Measurements from ENCODE around the gene CES3.

Gene CES3

GRCh38 chr16:66979011-66979717 is 18.1 kb downstream of the CES3 start:
- Histone ChIP-seq H3K27ac (ENCODE audit: low read depth, low read length) (no peak overlapping the region), H3K9me2 (replicated peaks; ENCODE audit: insufficient read depth, low read length) (no peaks in the 10 kb centered on the region), H3K9ac (ENCODE audit: low read length) (no peak overlapping the region), H3K27me3 (ENCODE audit: low read length) (no peaks in the 10 kb centered on the region), H3K9me3 (ENCODE audit: insufficient read depth, low read length) (no peaks in the 10 kb centered on the region), H4K20me1 (ENCODE audit: low read depth, low read length) (no peaks in the 10 kb centered on the region), H3F3A (ENCODE audit: insufficient read depth) (no peaks in the 10 kb centered on the region), H3K4me3 (ENCODE audit: insufficient read depth, low read length, poor library complexity, severe bottlenecking) (no peak overlapping the region), H3K79me2 (ENCODE audit: insufficient read depth, low read length) (no peaks in the 10 kb centered on the region), H3K4me2 (ENCODE audit: low read depth, low read length, poor library complexity, severe bottlenecking) (no peak overlapping the region), H2AFZ (ENCODE audit: low read depth, low read length, severe bottlenecking) (no peak overlapping the region), H3K36me3 (ENCODE audit: low read length) (no peaks in the 10 kb centered on the region)
- TF ChIP-seq CTCF (IDR thresholded peaks at IDR 0.05; ENCODE audit: insufficient read depth, low read length, poor library complexity, severe bottlenecking) (no peak), EZH2phosphoT487 (conservative IDR thresholded peaks at IDR 0.05; ENCODE audit: low read length) (no peak)

- Histone ChIP-seq H3F3A (ENCODE audit: insufficient read depth) (no peaks in the 10 kb centered on the region), H3K27ac (ENCODE audit: low read depth, low read length) (no peak overlapping the region), H3K36me3 (ENCODE audit: low read length) (no peaks in the 10 kb centered on the region), H3K9me3 (ENCODE audit: insufficient read depth, low read length) (no peaks in the 10 kb centered on the region), H3K9me2 (replicated peaks; ENCODE audit: insufficient read depth, low read length) (no peaks in the 10 kb centered on the region), H3K4me2 (ENCODE audit: low read depth, low read length, poor library complexity, severe bottlenecking) (no peak overlapping the region), H2AFZ (ENCODE audit: low read depth, low read length, severe bottlenecking) (no peak overlapping the region), H3K79me2 (ENCODE audit: insufficient read depth, low read length) (no peaks in the 10 kb centered on the region), H3K9ac (ENCODE audit: low read length) (no peak overlapping the region), H3K4me3 (ENCODE audit: insufficient read depth, low read length, poor library complexity, severe bottlenecking) (no peak overlapping the region), H3K27me3 (ENCODE audit: low read length) (no peaks in the 10 kb centered on the region), H4K20me1 (ENCODE audit: low read depth, low read length) (no peaks in the 10 kb centered on the region)
- TF ChIP-seq CTCF (IDR thresholded peaks at IDR 0.05; ENCODE audit: insufficient read depth, low read length, poor library complexity, severe bottlenecking) (no peak), EZH2phosphoT487 (conservative IDR thresholded peaks at IDR 0.05; ENCODE audit: low read length) (no peak)
These were observed 22.0 kb downstream of the CES3 start for GRCh38 chr16:66983033-66983432.

GRCh38 chr16:66984892-66985311 is 23.8 kb downstream of the CES3 start:
- H3K79me2 ChIP-seq (ENCODE audit: insufficient read depth, low read length), result no peaks in the 10 kb centered on the region
- H2AFZ ChIP-seq (ENCODE audit: low read depth, low read length, severe bottlenecking), result no peak overlapping the region
- H3K4me2 ChIP-seq (ENCODE audit: low read depth, low read length, poor library complexity, severe bottlenecking), result no peak overlapping the region
- no peaks in the 10 kb centered on the region for H3K9me3 ChIP-seq (ENCODE audit: insufficient read depth, low read length)
- H3K36me3 ChIP-seq (ENCODE audit: low read length), result no peaks in the 10 kb centered on the region
- TF ChIP-seq EZH2phosphoT487 (conservative IDR thresholded peaks at IDR 0.05; ENCODE audit: low read length), result no peak
- TF ChIP-seq CTCF (IDR thresholded peaks at IDR 0.05; ENCODE audit: insufficient read depth, low read length, poor library complexity, severe bottlenecking), result no peak
- no peak overlapping the region for H3K4me3 ChIP-seq (ENCODE audit: insufficient read depth, low read length, poor library complexity, severe bottlenecking)
- no peaks in the 10 kb centered on the region for H3F3A ChIP-seq (ENCODE audit: insufficient read depth)
- no peaks in the 10 kb centered on the region for H3K9me2 ChIP-seq (replicated peaks; ENCODE audit: insufficient read depth, low read length)
- no peak overlapping the region for H3K27ac ChIP-seq (ENCODE audit: low read depth, low read length)
- H4K20me1 ChIP-seq (ENCODE audit: low read depth, low read length), result no peaks in the 10 kb centered on the region
- H3K9ac ChIP-seq (ENCODE audit: low read length), result no peak overlapping the region
- no peaks in the 10 kb centered on the region for H3K27me3 ChIP-seq (ENCODE audit: low read length)
